Measurements from ENCODE around the gene LOXL1.
A peak's percentile ranks its signal among the peaks of the same experiment; 100 is the strongest.
"Not testable (repeated sequence)": the region's sequence is repeated elsewhere in the genome, so short reads cannot be mapped to it uniquely, and the experiment has no call there.

The LOXL1 gene

DNA sequence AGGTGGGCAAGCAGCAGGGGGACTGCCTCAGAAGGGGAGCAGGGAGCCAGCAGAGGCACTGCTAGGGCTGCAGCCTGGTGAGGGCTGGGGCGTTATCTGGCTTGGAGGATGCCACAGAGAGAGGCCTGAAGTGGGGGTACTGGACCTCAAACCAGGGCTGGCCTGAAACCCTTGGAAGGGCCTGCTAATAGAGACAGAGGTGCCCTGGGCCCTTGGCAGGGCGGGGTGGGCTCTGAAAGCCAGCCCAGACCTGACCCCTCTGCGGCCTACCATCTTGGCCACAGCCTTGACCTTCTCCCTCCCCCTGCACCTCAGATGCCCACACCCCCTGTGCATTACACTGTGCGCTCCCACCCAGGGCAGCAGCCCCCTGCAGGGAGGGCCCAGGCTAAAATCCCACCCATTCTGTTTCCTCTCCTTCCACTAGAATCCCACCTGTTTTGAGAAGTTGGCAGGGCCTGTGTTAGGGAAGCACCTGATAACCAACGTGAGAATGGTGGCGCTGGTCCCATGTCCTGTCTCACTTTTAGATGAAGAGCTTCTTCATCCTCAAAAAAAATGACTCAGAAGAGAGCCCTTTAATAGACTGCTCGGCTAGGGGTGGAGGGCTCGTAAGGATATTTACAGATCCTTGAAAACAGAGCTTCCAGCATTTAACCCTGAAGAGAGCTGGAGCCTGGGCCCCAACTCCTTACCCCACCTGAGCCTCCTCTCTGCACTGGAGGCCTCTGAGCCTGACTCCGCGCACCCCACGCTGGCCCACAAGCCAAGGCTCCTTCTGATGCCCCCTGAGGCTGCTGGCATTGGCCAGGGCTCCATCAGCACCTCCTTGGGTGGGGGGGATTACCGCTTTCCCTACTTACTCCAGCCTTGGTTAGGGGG, 29.8 kb downstream of the LOXL1 start:
- DNase-seq = no peak

DNA sequence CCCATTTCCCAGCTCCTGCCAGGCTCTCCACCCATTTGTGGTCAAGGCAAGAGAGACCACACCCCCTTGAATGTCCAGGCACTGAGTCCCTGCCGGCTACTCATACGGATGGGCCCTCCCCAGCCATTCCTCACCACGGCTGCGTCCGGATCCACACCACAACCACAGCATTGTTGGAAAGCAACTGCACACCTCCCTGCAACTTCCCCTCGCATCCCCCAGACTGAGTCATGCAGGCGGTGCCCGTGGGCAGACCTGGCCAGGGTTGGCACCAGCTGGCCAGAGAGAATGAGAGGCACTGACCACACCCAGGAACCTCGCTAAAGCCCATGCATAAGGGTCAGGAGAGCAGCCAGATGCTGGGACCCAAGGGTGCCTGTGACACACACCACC, 30.5 kb downstream of the LOXL1 start:
- DNase-seq = peak; percentile 96

DNA sequence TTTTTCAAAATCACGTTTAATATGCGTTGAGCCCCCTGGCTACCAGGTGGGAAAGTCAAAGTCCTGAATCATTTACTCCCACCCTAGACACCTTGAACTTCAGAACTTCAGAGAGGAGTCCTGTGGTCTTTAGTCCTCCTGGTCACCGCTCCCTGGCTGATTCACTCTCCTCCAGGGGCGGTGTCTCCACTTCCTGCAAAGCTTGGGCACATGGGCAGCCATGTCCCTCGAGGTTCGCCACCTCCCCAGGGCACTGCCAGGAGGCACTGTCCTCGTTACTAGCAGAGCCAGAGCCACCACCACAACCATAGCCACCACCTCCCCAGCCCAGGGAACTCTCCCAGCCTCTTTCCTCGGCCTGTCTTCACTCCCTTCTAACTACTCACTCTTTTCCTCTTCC, 31.0 kb downstream of the LOXL1 start:
- DNase-seq = no peak

DNA sequence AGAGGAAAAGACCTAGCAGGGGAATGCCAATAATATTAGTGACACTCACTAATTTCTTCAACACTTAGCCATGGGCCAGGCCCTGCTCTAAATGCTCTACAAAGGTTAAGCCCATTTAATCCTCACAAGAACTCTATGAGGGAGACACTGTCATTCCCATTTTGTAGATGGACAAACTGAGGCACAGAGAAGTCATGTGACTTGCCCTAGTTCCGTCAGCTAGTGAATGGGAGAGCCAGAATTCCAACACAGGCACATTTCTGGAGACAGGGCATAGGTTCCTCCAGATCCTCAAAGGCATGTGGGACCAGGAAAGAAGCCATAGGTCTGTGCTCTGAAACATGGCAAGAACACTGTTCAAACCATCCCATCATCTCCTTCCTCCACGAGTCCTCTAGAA, 31.5 kb downstream of the LOXL1 start:
- DNase-seq = no peak

DNA sequence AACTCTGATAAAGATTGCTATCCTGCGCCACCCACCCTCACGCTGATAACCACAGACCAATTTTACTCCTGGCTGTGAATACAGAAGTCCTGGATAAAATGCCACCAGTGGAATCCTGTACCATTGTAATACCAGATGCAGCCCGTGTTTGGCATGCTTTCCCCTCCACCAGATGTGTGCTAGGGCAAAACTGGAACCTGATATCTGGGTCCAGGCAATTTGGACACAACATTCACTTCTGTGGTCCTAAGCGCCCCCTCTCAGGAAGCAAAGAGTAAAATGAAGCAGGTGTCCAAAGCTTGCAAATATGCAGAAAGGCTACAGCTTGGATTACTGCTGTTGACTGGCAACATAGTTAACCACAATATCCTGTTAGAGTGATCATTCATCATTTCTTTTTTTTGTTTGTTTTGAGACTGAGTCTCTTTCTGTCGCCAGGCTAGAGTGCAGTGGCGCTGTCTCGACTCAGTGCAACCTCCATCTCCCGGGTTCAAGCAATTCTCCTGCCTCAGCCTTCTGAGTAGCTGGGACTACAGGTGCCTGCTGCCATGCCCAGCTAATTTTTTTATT, 32.8 kb downstream of the LOXL1 start:
- no peak for DNase-seq

DNA sequence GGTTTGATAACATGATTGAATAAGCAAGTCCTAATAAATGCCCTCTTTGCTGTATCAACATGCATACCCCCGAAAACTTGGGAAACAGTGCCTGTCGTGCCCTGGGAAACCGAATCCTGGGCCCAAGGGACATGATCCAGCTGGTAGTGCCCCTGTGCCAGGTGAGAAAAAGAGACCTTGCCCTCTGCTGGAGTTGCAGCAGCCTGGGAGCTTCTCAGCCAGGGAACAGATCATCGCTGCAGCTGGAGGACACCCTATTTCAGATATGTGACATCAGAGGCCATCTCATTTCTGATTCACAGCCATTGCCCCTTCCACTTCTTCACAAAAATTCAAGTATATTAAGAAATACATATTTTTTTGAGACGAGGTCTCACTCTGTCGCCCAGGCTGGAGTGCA, 33.5 kb downstream of the LOXL1 start:
- DNase-seq = no peak

DNA sequence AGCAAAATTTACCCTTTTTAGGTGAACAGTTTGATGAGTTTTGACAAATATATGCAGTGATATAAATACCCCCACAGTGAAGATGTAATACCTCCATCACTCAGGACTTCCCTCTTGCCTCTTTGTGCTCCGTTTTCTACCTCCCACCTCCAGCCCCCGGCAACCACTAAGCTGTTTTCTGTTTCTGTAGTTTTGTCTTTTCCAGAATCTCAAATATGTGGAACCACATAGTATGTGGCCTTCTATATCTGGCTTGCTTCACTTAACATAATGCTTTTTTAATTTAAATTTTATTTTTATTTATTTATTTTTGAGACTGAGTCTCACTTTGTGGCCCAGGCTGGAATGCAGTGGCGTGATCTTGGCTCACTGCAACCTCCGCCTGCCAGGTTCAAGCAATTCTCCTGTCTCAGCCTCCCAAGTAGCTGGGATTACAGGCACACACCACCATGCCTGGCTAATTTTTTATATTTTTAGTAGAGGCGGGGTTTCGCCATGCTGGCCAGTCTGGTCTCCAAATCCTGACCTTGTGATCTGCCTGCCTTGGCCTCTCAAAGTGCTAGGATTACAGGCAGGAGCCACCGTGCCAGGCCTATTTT, 34.3 kb downstream of the LOXL1 start:
- not testable (repeated sequence) for DNase-seq

DNA sequence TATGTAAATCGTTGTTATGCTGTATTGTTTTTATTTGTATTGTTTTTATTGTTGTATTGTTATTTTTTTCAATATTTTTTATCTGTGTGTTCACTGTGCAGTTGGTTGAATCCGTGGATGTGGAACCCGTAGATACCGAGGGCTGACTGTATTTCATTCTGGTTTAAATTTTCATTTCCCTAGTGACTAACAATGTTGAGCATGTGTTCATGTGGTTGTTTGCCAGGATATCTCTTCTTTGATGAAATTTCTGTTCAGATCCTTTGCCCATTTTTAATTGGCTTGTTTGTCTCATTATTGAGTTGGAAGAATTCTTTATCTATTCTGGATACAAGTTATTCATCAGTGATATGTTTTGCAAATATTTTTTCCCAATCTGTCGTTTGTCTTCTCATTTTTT, 36.2 kb downstream of the LOXL1 start:
- DNase-seq = no peak

DNA sequence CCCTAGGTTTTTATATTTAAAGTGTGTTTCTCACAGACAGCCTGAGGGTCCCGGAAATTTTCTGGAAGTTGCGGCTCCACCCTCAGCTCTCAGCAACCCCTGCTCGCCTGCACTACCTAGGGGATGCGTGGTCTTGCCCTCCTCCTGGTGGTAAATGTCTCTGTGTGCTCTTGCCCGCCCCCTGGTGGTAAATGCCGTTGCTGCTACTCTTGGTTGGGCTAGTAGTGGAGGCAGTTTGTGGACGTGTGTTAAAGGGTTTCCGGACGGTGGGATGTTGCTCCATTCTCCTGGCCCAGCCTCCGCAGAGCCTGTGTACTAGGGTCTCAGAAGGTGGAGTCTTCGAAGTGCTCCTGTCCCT, 38.5 kb downstream of the LOXL1 start:
- DNase-seq = peak; percentile 82

DNA sequence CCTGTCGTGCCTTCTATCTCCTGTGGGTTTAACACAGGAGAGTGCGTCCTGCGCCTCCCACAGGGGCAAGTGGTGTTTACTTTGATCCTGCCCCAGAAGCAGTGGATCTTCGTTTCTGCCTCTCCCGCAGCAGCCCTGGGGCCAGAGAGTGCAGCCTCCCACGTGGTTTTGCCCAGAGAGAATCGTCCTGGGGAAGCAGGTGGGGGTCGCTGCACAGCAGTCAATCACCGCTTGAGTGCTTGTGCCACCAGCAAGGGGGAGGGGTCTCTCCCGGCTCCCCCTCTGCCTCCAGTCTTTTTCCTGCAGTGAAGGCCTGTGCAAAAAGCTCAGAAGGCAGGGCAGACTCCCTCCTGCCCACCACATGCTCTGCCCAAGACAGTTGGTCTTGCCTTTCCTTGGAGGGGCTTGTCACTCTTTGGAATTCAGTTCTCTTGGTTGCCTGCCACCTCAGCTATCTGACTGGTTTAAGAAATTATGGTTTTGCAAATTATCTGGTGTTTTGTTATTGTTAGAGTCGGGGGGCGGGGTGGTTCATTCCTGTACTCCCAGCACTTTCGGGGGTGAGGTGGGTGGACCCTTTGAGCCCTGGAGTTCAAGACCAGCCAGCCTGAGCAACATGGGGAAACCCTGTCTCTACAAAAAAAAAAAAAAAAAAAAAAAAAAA, 39.0 kb downstream of the LOXL1 start:
- DNase-seq = no peak

DNA sequence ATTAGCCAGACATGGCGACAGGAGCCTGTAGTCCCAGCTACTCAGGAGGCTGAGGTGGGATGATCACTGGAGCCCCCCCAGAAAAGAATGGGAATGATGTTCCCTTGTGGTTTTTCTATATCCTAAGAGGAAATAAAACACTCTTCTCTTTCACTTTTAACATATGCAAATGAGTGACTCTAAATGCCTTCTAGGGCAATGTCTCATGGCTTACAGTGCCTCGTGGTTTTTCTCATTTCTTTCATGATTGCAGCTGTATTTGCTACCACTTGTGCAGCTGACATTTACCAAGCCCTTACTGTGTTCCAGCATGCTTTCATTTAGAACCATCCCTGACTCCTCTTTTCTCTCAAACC, 39.5 kb downstream of the LOXL1 start:
- peak; percentile 47 for DNase-seq

DNA sequence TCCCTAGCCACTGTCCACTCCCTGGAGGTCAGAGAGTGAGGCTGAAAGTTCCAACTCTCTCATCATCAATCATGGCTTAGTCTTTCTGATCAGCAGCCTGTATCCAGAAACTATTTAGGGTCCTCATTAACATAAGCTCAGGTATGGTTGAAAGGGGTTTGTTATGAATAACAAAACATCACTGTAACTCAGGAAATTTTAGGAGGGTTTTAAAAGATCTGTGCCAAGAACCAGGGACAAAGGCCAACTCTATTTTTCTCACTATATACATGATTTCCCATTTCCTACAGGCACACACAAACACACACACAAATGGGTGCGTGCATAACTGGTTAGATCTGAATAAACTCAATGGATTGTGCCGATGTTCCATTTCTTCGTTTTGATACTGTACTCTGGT, 42.2 kb downstream of the LOXL1 start:
- DNase-seq = no peak

DNA sequence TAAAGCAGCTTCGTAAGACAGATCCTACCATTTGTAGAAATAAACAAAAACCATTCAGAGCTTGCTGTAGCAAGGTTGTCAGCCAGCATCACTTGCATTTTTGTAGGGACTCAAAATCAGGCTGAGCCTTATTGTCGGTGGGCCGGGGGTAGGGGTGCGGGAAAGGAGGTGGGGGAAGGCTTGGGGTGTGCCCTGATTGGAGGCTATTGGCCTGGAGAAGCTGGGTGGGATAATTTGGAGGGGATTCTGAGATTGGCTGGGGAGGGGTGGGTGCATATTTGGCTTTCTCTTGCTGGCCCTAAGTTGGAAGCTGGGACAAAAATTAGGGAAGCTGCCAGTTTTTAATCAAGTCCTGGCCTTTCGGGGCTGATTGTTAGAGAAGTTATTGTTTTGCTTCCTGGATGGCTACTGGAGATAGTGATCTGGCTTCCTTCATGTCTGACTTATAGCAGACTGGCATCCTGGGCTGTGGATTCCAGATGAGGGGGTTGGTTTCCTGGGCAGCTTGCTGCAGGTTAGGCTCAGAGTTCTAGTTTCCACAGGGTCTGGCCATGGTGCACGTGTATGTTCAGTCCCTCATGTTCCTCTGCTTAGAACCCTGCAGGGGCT, 43.0 kb downstream of the LOXL1 start:
- DNase-seq = no peak

DNA sequence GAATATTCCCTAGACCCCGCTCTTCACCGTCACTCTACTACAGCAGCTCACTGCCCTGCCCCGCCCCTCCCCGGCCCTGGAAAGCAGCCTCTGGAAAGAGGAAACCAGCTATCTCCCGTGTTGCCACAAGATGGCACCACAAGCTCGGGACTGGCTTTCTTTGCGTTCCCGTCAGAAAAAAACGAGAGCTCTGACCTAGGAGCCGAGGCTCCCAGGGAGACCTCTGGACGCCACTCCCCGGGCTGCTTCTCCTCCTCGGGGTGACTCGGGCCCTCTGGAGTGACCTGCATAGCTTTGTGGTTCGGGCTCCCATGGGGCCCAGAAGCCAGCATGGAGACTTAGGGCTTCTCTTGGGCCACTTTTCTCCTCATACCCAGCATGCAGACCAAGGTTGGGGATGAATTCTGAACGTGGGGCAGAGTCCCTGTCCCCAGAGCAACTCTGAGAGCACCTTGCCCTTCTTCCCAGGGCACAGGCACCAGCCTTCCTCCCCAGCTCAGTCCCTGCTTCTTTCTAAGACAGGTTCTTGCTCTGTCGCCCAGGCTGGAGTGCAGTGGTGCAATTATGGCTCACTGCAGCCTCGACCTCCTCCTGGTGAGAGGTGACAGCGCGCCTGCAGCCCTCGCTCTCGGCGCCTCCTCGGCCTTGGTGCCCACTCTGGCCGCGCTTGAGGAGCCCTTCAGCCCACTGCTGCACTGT, 46.9 kb downstream of the LOXL1 start:
- peak; percentile 84 for DNase-seq

DNA sequence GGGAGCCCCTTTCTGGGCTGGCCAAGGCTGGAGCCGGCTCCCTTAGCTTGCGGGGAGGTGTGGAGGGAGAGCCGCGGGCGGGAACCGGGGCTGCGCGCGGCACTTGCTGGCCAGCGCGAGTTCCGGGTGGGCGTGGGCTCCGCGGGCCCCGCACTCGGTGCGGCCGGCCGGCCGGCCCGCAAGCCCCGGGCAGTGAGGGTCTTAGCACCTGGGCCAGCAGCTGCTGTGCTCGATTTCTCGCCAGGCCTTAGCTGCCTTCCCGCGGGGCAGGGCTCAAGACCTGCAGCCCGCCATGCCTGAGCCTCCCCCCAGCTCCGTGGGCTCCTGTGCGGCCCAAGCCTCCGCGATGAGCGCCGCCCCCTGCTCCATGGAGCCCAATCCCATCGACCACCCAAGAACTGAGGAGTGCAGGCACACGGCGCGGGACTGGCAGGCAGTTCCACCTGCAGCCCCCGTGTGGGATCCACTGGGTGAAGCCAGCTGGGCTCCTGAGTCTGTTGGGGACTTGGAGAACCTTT, 47.5 kb downstream of the LOXL1 start:
- DNase-seq = not testable (repeated sequence)

DNA sequence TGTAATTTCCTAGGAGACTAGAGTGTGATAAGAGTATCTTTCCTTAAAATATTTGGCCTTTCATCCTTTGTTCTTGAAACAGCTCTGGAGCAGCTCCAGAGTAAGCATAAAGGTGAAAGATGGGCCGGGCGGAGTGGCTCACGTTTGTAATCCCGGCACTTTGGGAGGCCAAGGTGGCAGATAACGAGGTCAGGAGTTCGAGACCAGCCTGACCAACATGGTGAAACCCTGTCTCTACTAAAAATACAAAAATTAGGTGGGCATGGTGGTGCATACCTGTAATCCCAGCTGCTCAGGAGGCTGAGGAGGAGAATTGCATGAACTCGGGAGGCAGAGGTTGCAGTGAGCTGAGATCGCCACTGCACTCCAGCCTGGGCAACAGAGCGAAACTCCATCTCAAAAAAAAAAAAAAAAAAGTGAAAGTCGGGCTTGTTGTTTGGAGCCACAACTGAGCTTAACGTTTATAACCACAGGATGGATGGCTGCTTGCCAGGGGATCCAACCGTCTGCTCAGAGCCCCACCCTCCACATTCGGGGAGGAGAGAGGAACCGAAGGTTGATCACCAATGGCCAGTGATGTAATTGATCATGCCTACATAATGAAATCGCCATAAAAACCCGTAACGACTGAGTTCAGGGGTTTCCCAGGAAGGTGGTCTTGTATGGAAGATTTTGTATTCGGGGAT, 49.3 kb downstream of the LOXL1 start:
- not testable (repeated sequence) for DNase-seq

DNA sequence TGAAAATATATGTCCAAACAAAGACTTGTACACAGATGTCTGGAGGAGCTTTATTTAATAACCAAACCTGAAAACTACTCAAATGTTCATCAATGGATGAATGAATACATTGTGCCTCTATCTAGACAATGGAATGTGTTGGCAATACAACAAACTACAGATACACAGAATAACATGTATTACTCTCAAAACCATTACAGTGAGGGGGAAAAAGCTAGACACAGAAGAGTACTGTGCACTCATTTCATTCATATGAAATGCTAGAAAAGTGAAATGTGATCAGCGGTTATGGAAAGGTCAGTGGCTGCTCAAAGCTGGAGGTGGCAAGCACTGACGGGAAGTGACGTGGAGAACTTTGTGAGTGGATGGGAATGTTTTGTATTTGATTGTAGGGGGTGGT, 52.6 kb downstream of the LOXL1 start:
- no peak for DNase-seq

DNA sequence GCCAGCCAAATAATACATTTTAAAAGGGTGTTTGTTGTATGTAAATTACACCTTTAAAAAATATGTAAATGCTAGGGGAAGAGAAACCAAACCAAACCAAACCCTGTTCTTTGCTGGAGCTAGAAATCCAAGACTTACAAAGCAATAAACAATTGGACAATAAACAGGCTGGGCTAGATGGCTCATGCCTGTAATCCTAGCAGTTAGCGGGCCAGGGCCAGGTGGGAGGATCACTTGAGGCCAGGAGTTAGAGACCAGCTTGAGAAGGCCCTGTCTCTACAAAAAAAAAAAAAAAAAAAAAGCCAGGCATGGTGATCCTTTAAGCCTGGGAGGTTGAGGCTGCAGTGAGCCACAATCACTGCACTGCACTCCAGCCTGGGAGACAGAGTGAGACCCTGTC, 53.4 kb downstream of the LOXL1 start:
- DNase-seq = no peak

DNA sequence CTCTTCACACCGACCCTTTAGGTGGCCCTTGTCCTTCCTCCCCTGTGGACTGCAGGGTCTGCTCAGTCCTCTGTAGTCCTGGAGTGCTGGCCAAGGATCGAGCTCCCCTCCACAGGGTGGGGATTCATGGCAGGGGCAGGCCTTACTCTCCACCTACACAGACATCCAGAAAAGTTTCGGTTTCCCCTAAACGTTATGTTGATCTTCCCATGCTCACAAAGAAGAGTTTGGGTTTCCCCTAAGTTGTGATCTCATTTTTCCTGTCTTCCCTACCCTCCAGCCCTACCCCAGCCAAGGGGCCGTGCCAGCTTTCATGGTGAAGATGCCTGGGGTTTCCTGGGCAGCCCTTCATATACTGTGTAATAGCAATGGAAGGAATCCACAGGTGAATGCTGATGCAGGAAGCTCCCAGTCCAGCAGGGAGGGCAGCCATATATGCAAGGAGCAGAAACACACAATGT, 55.5 kb downstream of the LOXL1 start:
- DNase-seq = no peak

DNA sequence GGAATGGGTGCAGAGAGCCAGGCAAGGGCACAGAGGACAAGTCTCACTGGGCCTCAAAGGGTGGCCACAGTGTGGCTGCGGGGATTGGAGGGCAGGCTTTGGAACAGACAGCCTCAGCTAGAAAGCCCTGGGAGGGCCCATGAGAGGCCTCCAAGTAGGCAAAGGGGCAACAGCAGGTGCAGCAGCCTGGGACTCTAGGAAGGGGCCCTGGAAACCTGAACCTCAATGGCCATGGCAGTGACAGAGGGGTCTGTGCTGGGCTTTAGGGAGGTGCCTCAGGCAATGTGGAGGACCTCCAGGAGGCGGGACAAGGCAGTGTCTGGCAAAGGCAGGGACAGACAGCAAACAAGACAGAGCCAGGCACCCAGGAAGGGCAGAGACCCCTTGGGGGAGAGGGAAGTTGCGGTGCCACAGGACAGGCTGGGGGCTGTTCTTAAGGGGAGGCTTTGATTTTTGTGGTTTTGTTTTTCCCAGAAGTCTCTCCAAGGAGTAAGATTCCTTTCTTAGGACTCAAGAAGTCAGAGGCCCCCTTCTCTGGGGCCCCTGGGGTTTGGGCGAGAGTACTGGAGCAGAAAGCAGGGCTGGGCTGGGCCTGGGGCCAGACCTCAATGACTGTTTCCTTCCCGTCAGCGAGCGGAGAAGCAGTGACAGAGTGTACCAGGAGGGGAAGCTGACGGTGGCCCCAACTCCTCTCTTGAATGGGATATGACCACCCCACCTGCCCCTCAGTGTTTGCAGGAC, 56.1 kb downstream of the LOXL1 start:
- DNase-seq = peak; percentile 95

DNA sequence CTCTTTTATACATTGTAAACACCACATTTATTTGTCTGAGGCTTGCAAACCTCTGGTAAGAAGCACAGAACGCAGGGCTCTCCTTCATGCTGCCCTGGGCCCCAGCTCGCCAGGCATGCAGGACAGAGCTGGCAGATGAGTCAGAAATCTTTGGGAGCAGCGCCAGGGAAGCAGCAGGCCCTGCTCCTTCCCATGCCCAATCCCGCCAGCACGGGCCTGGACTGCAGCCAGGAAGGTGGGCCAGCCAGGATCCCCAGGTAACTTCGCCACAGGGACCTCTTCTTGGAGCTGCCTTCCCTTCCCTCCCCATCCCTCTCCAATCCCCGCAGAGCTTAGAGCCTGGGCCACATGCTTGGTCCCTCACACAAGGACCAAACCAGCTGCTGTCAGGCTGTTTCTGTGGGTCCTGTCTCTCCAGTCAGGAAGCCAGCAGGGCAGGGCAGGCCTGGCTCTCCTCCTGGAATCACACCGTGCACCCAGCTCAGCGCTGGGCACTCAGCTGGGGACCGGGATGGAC, 57.0 kb downstream of the LOXL1 start:
- peak; percentile 88 for DNase-seq
